HEK293T (cell line): Measurements from ENCODE around the gene SVIL.
"Not testable (repeated sequence)": the region's sequence is repeated elsewhere in the genome, so short reads cannot be mapped to it uniquely, and the experiment has no call there.

ENCODE experiments used
- CTCF ChIA-PET: fragments of 350-600 bp; formaldehyde crosslinking; extraction: SDS; loops from one replicate; lab custom pipeline; 2021; ENCODE audit warnings: antibody characterized with exemption, inconsistent platforms; lab: Yijun Ruan, JAX
- POLR2A ChIA-PET: fragments of 350-600 bp; formaldehyde crosslinking; extraction: SDS; loops from one replicate; lab custom pipeline; 2020; ENCODE audit warnings: antibody characterized with exemption, inconsistent platforms; lab: Yijun Ruan, JAX
- DNase-seq: peaks from one replicate; pipeline ENCODE4 v3.0.0; 2012; ENCODE audit warnings: mixed read lengths; ENCODE audit errors: extremely low spot score
- ARNT ChIP-seq: fragments of 450-650 bp; IDR thresholded peaks from 2 replicates; pipeline ENCODE4 v1.6.1; 2017; ENCODE audit warnings: mild to moderate bottlenecking
- BHLHE40 ChIP-seq: fragments of 450-650 bp; IDR thresholded peaks from 2 replicates; pipeline ENCODE4 v1.6.1; 2016; ENCODE audit warnings: mild to moderate bottlenecking, moderate library complexity, borderline replicate concordance
- CTBP1 ChIP-seq: fragments of 450-650 bp; IDR thresholded peaks from 2 replicates; pipeline ENCODE4 v1.6.1; 2016; ENCODE audit warnings: borderline replicate concordance
- ELF4 ChIP-seq: fragments of 450-650 bp; IDR thresholded peaks from 2 replicates; pipeline ENCODE4 v1.6.1; 2017; ENCODE audit warnings: antibody characterized with exemption
- FOXA1 ChIP-seq: fragments of 450-650 bp; IDR thresholded peaks from 2 replicates; pipeline ENCODE4 v1.6.1; 2016; ENCODE audit warnings: mild to moderate bottlenecking
- FOXK2 ChIP-seq: fragments of 450-650 bp; IDR thresholded peaks from 2 replicates; pipeline ENCODE4 v1.6.1; 2016; ENCODE audit warnings: mild to moderate bottlenecking
- FOXM1 ChIP-seq: fragments of 450-650 bp; IDR thresholded peaks from 2 replicates; pipeline ENCODE4 v1.6.1; 2017; ENCODE audit warnings: mild to moderate bottlenecking, borderline replicate concordance
- HDGF ChIP-seq: fragments of 450-650 bp; IDR thresholded peaks from 2 replicates; pipeline ENCODE4 v1.6.1; 2017; ENCODE audit warnings: antibody characterized with exemption, borderline replicate concordance
- L3MBTL2 ChIP-seq: fragments of 450-650 bp; conservative IDR thresholded peaks from 2 replicates; pipeline ENCODE4 v1.6.1; 2016; ENCODE audit warnings: mild to moderate bottlenecking
- LEF1 ChIP-seq: fragments of 450-650 bp; IDR thresholded peaks from 2 replicates; pipeline ENCODE4 v1.6.1; 2017; ENCODE audit warnings: mild to moderate bottlenecking, borderline replicate concordance
- NFRKB ChIP-seq: fragments of 450-650 bp; IDR thresholded peaks from 2 replicates; pipeline ENCODE4 v1.6.1; 2016; ENCODE audit warnings: mild to moderate bottlenecking, moderate library complexity
- SP1 ChIP-seq: fragments of 450-650 bp; IDR thresholded peaks from 2 replicates; pipeline ENCODE4 v1.6.1; 2017
- SUZ12 ChIP-seq: fragments of 450-650 bp; IDR thresholded peaks from 2 replicates; pipeline ENCODE4 v1.6.1; 2016; ENCODE audit warnings: mild to moderate bottlenecking
- TARDBP ChIP-seq: fragments of 450-650 bp; IDR thresholded peaks from 2 replicates; pipeline ENCODE4 v1.6.1; 2016
- ZNF384 ChIP-seq: fragments of 450-650 bp; IDR thresholded peaks from 2 replicates; pipeline ENCODE4 v1.6.1; 2016
- TF ChIP-seq, protein P1 (sequence below): fragments of 450-650 bp; IDR thresholded peaks from 2 replicates; pipeline ENCODE4 v1.6.1; 2016

The SVIL gene

DNA sequence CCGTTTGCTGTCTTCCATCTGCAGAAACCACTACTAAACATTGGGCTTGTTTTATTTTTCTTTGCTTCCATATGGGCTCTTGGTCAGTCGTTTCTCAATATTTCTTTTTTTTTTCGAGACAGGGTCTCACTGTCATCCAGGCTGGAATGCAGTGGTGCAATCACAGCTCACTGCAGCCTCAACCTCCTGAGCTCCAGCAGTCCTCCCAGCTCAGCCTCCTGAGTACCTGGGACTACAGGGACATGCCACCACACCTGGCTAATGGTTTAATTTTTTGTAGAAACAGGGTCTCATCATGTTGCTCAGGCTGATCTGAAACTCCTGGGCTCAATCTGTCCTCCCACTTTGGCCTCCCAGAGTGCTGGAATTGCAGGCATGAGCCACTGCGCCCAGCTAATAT, 182.8 kb downstream of the SVIL start:
- no peak for DNase-seq
- ChIA-PET CTCF (no interaction called here), POLR2A (no interaction called here)
- TF ChIP-seq FOXM1: no peak
- TF ChIP-seq, protein P1, sequence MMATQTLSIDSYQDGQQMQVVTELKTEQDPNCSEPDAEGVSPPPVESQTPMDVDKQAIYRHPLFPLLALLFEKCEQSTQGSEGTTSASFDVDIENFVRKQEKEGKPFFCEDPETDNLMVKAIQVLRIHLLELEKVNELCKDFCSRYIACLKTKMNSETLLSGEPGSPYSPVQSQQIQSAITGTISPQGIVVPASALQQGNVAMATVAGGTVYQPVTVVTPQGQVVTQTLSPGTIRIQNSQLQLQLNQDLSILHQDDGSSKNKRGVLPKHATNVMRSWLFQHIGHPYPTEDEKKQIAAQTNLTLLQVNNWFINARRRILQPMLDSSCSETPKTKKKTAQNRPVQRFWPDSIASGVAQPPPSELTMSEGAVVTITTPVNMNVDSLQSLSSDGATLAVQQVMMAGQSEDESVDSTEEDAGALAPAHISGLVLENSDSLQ: no peak
- TF ChIP-seq SUZ12: no peak
- no peak for TF ChIP-seq HDGF
- TF ChIP-seq CTBP1: no peak
- TF ChIP-seq ARNT: no peak
- TF ChIP-seq BHLHE40: no peak
- no peak for TF ChIP-seq FOXK2
- TF ChIP-seq LEF1: no peak

DNA sequence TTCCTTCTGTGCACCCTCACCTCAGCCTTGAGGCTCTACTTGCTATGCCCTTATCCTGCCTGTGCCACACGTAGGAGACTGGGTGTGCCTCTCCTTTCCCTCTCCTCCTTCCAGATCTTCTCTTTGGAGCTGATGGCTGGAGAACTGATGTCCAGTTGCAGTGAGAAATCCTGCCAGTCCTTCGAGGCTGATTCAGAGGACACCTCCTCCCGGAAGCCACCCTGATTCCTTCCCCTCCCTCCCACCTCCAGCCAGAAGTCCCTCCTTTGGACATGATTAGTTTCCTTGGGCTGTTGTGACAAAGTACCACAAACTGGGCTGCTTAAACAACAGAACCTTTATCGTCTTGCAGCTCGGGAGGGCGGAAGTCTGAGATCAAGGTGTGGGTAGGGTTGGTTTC, 184.4 kb downstream of the SVIL start:
- CTCF ChIA-PET: interaction anchor here (1.1 kb wide), 1 partner anchor 11 kb away, joined by 3 read pairs; no protein-coding TSS in a partner anchor
- POLR2A ChIA-PET: no interaction called here
- no peak for TF ChIP-seq TARDBP
- TF ChIP-seq SP1: no peak
- TF ChIP-seq LEF1: no peak
- TF ChIP-seq FOXK2: no peak
- TF ChIP-seq ELF4: no peak
- TF ChIP-seq ZNF384: no peak
- TF ChIP-seq SUZ12: no peak
- no peak for TF ChIP-seq BHLHE40
- TF ChIP-seq FOXA1: no peak
- TF ChIP-seq CTBP1: no peak
- no peak for TF ChIP-seq HDGF
- TF ChIP-seq NFRKB: no peak
- TF ChIP-seq L3MBTL2: no peak
- DNase-seq: no peak

DNA sequence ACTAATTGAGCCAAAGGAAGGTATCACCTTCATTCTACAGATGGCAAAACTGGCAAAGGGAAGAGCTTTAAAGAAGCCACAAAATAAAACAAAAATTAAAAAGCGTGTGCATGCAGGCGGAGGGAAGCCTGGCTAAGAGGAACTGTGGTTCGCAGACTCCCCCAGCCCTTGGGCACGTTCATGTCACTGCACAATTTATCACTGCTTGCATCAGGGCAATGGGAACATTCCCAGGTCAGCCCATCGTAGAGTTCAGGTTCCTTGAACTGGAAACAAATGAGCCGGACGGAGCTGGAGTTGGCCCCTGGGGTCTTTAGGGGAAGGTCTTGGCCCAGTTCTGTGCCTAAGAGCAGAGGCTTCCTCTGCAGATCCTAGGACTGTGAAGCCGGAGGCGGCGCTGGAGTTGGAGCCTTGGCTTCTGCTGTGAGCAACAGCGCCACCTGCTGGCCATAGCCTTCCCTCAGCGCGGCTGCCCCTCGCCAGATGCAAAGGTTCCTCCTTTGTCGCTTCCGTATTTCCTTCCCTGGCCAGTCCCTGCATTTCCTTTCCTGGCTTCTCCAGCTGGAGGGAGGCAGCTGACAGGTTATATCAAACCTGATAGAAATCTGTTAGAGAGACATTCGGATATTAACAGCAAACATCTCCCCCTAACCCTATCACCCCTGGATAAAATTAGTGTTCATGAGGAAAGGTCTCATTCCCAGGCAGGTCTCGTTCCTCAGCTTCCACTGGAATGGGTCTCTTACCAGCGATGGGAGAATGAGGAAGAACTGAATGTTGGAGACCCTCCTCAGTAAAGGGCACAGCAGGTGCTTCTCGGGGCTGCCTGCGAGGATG, 185.8 kb downstream of the SVIL start:
- CTCF ChIA-PET: interaction anchor here (0.6 to 1.5 kb wide), 5 partner anchors 13 to 519 kb away, joined by 3 to 4 read pairs (median 3); no protein-coding TSS in a partner anchor
- peak; percentile 25 for DNase-seq
- POLR2A ChIA-PET: not testable (repeated sequence)

DNA sequence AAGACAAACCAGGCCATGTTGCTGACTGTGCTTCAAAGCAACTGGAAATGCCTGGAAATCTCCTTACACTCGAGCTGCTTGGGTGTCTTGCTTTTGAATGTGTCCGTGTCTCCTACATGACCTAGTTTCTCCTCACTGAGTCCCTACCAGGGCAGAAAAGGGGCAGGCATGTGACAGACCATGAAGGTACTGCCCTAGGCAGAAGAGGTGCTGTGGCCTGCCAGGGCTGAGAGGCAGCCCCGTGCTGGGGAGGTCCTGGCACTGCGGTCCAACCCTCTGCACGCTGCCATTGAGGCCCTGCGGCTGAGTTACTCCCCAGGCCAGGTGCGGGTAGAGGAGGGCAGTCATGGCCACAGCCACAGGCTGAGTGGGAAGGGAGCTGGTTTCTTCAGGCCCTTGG, 186.6 kb downstream of the SVIL start:
- CTCF ChIA-PET: interaction anchor here (0.6 to 1.5 kb wide), 3 partner anchors 18 to 518 kb away, joined by 3 to 4 read pairs (median 3); no protein-coding TSS in a partner anchor

DNA sequence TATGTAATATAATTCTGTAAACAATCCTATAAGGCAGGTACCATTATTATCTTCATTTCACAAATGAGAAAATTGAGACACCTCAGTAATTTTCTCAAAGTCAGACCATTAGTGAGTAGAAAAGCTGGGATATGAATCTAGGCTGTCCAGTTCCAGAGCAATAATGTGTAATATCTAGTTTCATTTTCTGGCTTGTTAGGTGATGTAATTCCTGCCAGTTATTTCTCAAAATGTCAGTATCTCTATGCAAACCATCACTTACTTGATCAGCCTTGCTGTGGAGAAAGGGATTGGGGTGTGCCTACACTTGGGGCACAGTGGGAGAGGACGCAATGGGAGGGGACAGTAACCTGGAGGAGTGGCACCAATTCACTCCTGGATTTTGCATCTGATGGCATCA, 188.4 kb downstream of the SVIL start:
- no peak for DNase-seq
- POLR2A ChIA-PET: interaction anchor here (1.2 kb wide), 1 partner anchor 36 kb away, joined by 4 read pairs; no protein-coding TSS in a partner anchor
- CTCF ChIA-PET: interaction anchor here (0.9 to 1.3 kb wide), 3 partner anchors 36 to 71 kb away, joined by 3 read pairs; no protein-coding TSS in a partner anchor
- TF ChIP-seq ARNT (no peak), SP1 (no peak), NFRKB (no peak), HDGF (no peak), L3MBTL2 (no peak), ELF4 (no peak), BHLHE40 (no peak), LEF1 (no peak), CTBP1 (no peak), SUZ12 (no peak), TARDBP (no peak), FOXM1 (no peak), FOXK2 (no peak), FOXA1 (no peak), ZNF384 (no peak)
- TF ChIP-seq, protein P1: no peak

More for the DNA sequence above, 186.6 kb downstream of the SVIL start:
- POLR2A ChIA-PET: no interaction called here
- TF ChIP-seq, protein P1: no peak
- no peak for TF ChIP-seq HDGF
- no peak for TF ChIP-seq SP1
- TF ChIP-seq NFRKB: no peak
- no peak for TF ChIP-seq LEF1
- no peak for TF ChIP-seq BHLHE40
- no peak for TF ChIP-seq ELF4
- no peak for TF ChIP-seq FOXK2
- TF ChIP-seq SUZ12: no peak
- TF ChIP-seq FOXA1: no peak
- TF ChIP-seq ARNT: no peak
- DNase-seq: no peak

DNA sequence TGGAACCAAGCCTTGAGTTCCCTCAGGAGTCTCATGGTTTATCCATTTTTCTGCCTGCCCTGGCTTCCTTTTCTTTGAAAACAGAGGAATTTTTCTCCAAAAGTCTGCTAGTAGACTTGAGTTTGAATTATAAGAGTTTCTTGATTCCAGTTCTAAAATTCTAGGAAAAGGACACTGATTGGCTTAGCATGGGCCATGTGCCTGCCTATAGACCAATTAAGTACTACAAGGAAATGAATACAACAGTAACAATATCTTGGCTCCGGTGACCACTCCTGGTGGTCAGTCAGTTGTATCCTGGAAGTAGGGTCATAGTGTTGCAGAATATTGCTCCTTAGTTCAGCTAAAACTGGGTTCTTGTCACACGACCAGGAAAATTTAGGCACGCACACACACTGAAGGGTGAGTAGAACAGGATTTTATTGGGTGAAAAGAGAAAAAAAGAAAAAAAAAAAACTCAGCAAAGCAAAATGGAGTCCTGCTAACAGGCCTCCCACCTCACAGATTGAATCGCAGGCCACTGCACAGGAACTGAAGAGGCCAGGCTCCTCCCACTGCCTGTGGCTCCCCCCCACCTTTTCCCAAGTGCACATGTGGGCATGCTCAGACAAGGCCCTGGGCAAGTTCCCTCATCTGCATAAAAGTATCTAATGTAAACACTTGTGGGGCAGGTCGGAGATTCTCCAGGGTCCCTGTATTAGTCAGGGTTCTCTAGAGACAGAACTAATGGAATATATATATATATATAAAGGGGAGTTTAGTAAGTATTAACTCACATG, 190.8 kb downstream of the SVIL start:
- no peak for DNase-seq
- ChIA-PET POLR2A (no interaction called here), CTCF (no interaction called here)
- TF ChIP-seq SUZ12 (no peak), LEF1 (no peak), ARNT (no peak), BHLHE40 (no peak), FOXM1 (no peak), ELF4 (no peak), HDGF (no peak), L3MBTL2 (no peak), CTBP1 (no peak), ZNF384 (no peak), SP1 (no peak), TARDBP (no peak), NFRKB (no peak), FOXA1 (no peak), FOXK2 (no peak)
- TF ChIP-seq, protein P1: no peak
